Measurements from ENCODE around the gene OR5K2.

- TF ChIP-seq CTCF (IDR thresholded peaks at IDR 0.05) (no peak), EZH2 (IDR thresholded peaks at IDR 0.05; ENCODE audit: borderline replicate concordance, insufficient read depth, low read depth, low read length, poor library complexity, severe bottlenecking) (no peak)
These were observed 21.3 kb downstream of the OR5K2 start for GRCh38 chr3:98518816-98519215.

Measured in B cell (primary cell).